ENCODE data around the gene NEDD4.

NEDD4 gene

DNA sequence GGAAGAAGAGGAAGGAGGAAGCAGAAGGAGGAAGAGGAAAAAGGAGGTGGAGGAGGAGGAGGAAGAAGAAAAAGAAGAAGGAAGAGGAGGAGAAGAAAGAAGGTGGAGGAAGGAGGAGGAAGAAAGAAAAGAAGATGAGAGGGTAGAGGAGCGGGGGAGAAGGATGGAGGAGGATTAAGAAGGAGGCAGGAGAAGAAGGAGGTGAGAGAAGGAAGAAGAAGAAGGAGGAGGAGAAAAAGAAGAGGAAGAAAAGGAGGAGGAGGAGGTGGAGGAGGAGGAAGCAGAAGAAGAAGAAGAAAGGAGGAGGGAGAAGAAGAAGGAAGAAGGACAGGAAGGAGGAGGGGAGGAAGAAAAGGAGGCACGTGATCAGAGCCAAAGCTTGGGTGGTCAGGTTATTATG is 213.1 kb downstream of the NEDD4 start:
- no peak for DNase-seq (ENCODE audit: low read depth)
- TF ChIP-seq CTCF (IDR thresholded peaks at IDR 0.05; ENCODE audit: insufficient read depth, low read depth, low read length, missing control alignments): no peak
- no peak overlapping the region for H3K4me3 ChIP-seq (ENCODE audit: low read depth, low read length)

- no peak for TF ChIP-seq CTCF (IDR thresholded peaks at IDR 0.05; ENCODE audit: insufficient read depth, low read depth, low read length, missing control alignments)
Measured at GRCh38 chr15:55778932-55779331, 214.5 kb downstream of the NEDD4 start.

More at GRCh38 chr15:55778932-55779331, 214.5 kb downstream of the NEDD4 start:
- H3K4me3 ChIP-seq (ENCODE audit: low read depth, low read length): no peak overlapping the region
- DNase-seq (ENCODE audit: low read depth): no peak
